Kidney (tissue), 14 donors: ENCODE data around the gene PRR23A. TPM values are rescaled to one million over a fixed set of nuclear protein-coding genes. Genes with fewer than 3 reads are reported as not detected.
"Not testable (repeated sequence)": the region's sequence is repeated elsewhere in the genome, so short reads cannot be mapped to it uniquely, and the experiment has no call there.

Experiments used
- DNase-seq, 5 donors: peaks; one replicate each; pipeline ENCODE4 v3.0.0-alpha.2; 2013 to 2020
- FAIRE-seq: peaks from 2 replicates; lab custom pipeline; 2012; peaks lifted over from hg19 to GRCh38; lab: Jason Lieb, UNC
- H3K27ac ChIP-seq, 2 donors: one replicate each; pipeline ENCODE4 v1.7.0; 2013; ENCODE audit warnings: low read depth in 2 of 2, low read length in 2 of 2, inconsistent platforms in 1 of 2
- H3K27me3 ChIP-seq: one replicate; pipeline ENCODE4 v1.7.1; 2013; ENCODE audit warnings: low read length, inconsistent platforms; ENCODE audit not compliant: control insufficient read depth, insufficient read depth
- H3K36me3 ChIP-seq, 3 donors: one replicate each; pipeline versions ENCODE4 v1.7.0 to v1.7.1; 2013; ENCODE audit warnings: low read length in 3 of 3, control low read depth in 1 of 3, inconsistent platforms in 1 of 3; ENCODE audit not compliant: insufficient read depth in 3 of 3, control insufficient read depth in 2 of 3
- H3K4me1 ChIP-seq, 3 donors: one replicate each; pipeline versions ENCODE4 v1.7.0 to v1.7.1; 2013; ENCODE audit warnings: low read length in 3 of 3, inconsistent platforms in 1 of 3, low read depth in 1 of 3; ENCODE audit not compliant: control insufficient read depth in 2 of 3, insufficient read depth in 2 of 3
- H3K4me3 ChIP-seq, 3 donors: one replicate each; pipeline versions ENCODE4 v1.7.0 to v1.8.1; 2013; ENCODE audit warnings: low read length in 3 of 3, control low read depth in 1 of 3, inconsistent platforms in 1 of 3
- H3K9ac ChIP-seq, 3 donors: one replicate each; pipeline versions ENCODE4 v1.7.0 to v1.7.1; 2013; ENCODE audit warnings: low read length in 3 of 3, control low read depth in 1 of 3, inconsistent platforms in 1 of 3
- H3K9me3 ChIP-seq, 3 donors: one replicate each; pipeline versions ENCODE4 v1.7.0 to v1.7.1; 2013; ENCODE audit warnings: low read length in 3 of 3, control low read depth in 1 of 3, inconsistent platforms in 1 of 3; ENCODE audit not compliant: control insufficient read depth in 2 of 3, insufficient read depth in 1 of 3
- intact Hi-C: fragments of 100-400 bp; cut with DNase I; formaldehyde crosslinking; loops from one replicate; pipeline ENCODE4 v1.11.1; 2022
- polyA plus RNA-seq: library from polyadenylated mRNA; stranded (reverse); fragments of 350-450 nt; fragmentation: Illumina TruSeq; extraction: RNeasy Lipid Tissue Mini Kit (QIAGEN cat#74804); gene quantifications from one replicate; pipeline ENCODE4 v1.2.3, GENCODE V29; 2014; ENCODE audit warnings: low read depth, low replicate concordance; ENCODE audit not compliant: insufficient read depth
- total RNA-seq: library from RNA; stranded (reverse); fragmentation: NEBNext Ultra II Directional; extraction: Animal tissue kit (Norgen Biotek cat#: 25700); gene quantifications from one replicate; pipeline ENCODE4 v1.2.1, GENCODE V29; 2021
- TF ChIP-seq, protein P1 (sequence below): IDR thresholded peaks from 3 replicates; pipeline ENCODE4 v1.5.1; 2012; ENCODE audit warnings: mild to moderate bottlenecking, moderate library complexity, borderline replicate concordance; ENCODE audit not compliant: insufficient read depth; ENCODE audit errors: extremely low read depth
- donor health status: control.
- donor health status: control.
- donor health status: control.
- donor health status: control.
- donor health status: control.
- donor health status: DM: yes; HTN: yes; CAD: no.
- donor health status: Normal renal cell carcinoma (clear cell type).

Gene PRR23A
- total and polyA plus RNA-seq, 2 donors from 2014 or later: not detected

DNA sequence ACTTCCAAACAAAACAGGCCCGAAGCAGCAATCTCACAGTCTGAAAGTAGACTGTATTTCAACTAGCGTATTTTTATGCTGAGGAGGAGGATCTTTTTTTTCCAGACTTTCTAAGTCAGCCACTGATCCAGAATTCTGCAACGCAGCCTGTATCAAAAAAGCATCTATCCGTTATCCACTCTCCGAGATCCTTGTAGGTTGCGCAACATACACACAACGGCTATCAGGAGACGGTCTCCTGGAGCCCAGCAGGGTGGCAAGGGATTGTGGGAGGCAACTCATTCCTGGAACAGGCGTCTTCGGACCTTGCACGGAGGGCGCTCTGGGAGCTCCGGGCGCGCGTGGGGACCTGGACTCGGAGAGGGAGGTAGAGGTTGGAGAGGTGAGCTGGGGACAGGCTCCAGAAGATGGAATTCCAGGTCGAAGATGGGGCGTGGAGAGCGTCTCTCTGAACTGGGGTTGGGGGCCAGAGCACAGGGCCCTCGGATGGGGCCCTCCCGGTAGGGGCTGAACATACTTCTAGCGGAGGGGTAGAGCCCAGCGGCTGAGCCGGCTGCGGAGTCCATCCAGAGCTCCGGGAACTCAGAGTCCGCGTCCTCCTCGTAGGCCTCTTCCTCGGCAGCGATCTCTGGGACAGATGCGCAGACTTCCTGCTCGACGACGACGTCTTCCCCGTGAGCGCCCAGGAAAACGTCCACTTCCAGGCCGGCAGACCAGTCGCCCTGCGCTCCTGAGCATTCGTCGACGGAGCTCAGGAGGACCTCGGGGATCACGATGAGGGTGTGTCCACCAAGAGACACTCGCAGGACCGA is 37.7 kb upstream of the PRR23A start:
- Histone ChIP-seq H3K27ac (no peak overlapping the region), H3K4me3 (no peak overlapping the region), H3K9ac (no peak overlapping the region), H3K36me3 (no peaks in the 10 kb centered on the region), H3K4me1 (no peaks in the 10 kb centered on the region), H3K9me3 (no peaks in the 10 kb centered on the region), H3K27me3 (no peaks in the 10 kb centered on the region)
- TF ChIP-seq, protein P1, sequence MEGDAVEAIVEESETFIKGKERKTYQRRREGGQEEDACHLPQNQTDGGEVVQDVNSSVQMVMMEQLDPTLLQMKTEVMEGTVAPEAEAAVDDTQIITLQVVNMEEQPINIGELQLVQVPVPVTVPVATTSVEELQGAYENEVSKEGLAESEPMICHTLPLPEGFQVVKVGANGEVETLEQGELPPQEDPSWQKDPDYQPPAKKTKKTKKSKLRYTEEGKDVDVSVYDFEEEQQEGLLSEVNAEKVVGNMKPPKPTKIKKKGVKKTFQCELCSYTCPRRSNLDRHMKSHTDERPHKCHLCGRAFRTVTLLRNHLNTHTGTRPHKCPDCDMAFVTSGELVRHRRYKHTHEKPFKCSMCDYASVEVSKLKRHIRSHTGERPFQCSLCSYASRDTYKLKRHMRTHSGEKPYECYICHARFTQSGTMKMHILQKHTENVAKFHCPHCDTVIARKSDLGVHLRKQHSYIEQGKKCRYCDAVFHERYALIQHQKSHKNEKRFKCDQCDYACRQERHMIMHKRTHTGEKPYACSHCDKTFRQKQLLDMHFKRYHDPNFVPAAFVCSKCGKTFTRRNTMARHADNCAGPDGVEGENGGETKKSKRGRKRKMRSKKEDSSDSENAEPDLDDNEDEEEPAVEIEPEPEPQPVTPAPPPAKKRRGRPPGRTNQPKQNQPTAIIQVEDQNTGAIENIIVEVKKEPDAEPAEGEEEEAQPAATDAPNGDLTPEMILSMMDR: no peak
- DNase-seq: peak in 1 of 5 donors; percentile 68
- intact Hi-C loops: no loop called here
- no peak for FAIRE-seq

DNA sequence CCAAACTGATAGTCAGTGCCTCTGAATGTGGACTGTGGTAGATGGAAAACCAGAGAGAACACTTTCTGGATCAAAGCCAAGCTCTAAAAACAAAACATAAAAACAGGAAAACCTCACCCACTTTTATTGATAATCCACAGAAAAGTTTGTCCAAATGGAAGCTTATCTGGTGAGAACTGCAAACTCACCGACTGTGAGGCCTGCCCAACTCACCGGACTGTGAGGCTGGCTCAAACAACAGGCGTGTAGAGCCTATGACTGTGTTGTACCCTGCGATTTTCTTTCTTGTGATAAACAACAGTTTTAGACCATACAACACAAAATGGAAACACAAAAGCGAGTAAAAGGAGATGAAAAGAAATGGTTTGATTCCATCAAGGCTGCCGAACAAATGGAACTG is 31.4 kb upstream of the PRR23A start:
- Histone ChIP-seq H3K9ac (no peak overlapping the region), H3K9me3 (no peaks in the 10 kb centered on the region), H3K27me3 (no peaks in the 10 kb centered on the region), H3K36me3 (no peaks in the 10 kb centered on the region), H3K4me1 (no peaks in the 10 kb centered on the region), H3K4me3 (no peak overlapping the region), H3K27ac (no peak overlapping the region)
- DNase-seq: no peak
- TF ChIP-seq, protein P1: no peak
- intact Hi-C loops: no loop called here
- FAIRE-seq: no peak

DNA sequence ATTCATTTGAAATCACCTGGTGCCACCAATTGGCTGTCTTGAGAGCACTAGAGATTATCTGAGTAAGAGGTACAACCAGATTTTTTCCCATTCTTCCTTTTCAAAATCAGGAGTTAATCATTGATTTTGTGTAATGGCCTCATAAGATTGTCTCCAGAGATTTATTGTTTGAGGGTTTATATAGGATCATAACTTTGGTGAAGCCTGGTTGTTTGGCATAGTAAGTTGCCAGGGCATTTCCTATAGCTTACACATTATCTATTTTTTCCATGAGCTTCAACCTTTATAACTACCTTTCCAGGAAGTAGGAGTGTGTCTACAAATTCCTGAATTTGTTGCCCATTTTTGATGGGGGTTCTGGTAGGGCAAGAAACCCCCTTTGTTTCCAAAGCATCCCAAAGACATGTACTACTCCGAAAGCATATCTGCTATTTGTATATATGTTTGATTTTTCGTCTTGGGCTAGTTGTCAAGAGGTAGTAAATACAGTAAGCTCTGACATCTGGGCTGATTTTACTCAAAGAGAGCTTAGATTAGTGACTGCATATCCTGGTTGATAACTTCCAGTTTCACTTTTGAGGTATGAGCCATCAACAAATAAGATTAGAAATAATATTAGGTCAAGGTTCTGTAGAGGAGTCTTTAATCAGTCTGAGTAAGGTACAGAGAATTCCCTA is 26.4 kb upstream of the PRR23A start:
- no peak for FAIRE-seq

DNA sequence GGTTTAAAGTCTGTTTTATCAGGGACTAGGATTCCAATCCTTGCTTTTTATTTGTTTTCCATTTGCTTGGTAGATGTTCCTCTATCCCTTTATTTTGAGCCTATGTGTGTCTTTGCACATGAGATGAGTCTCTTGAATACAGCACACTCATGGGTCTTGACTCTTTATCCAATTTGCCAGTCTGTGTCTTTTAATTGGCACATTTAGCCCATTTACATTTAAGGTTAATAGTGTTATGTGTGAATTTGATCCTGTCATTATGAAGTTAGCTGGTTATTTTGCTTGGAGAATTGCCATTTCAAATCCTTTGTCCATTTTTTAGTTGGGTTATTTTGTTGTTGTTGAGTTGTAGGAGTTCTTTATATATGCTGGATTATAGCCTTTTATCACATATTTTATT is 24.5 kb upstream of the PRR23A start:
- H3K4me1 ChIP-seq, H3K27me3 ChIP-seq, H3K9ac ChIP-seq, intact Hi-C loops, H3K36me3 ChIP-seq, FAIRE-seq, H3K27ac ChIP-seq, DNase-seq, H3K4me3 ChIP-seq, H3K9me3 ChIP-seq: not testable (repeated sequence)

More for the DNA sequence above, 26.4 kb upstream of the PRR23A start:
- Histone ChIP-seq H3K27me3 (no peaks in the 10 kb centered on the region), H3K36me3 (no peaks in the 10 kb centered on the region), H3K4me3 (no peak overlapping the region), H3K27ac (no peak overlapping the region), H3K9ac (no peak overlapping the region), H3K9me3 (peaks cover 0 to 5% (median 0%) of the 10 kb centered on the region in 3 donors), H3K4me1 (no peaks in the 10 kb centered on the region)
- intact Hi-C loops: no loop called here
- TF ChIP-seq, protein P1: no peak
- no peak for DNase-seq
